K562 (cell line): ENCODE data around the gene UBE2J2. TPM values are rescaled to one million over a fixed set of nuclear protein-coding genes. Genes with fewer than 3 reads are reported as not detected.

ENCODE experiments used
- ATAC-seq: fragments of 200-7000 bp; cut with Tn5 transposase; 3 replicates; pipeline ENCODE4 v1.9.1; 2020; ENCODE audit warnings: moderate library complexity
- BruUV-seq: library from RNA; stranded (reverse); fragments of 400-500 nt; replicated peaks from 2 replicates; lab custom pipeline; 2021; lab: Mats Ljungman, UMichigan
- CTCF ChIA-PET: fragments of 300-600 bp; formaldehyde crosslinking; extraction: SDS; loops from one replicate; lab custom pipeline; 2021; ENCODE audit warnings: low intra/inter-chr PET ratio; lab: Yijun Ruan, JAX
- POLR2A ChIA-PET: fragments of 300-600, 350-650 bp; sonication (Branson Sonifier 250); formaldehyde crosslinking; extraction: SDS; loops from one replicate; lab custom pipeline; 2021; ENCODE audit warnings: antibody characterized with exemption, inconsistent platforms; lab: Yijun Ruan, JAX
- DNase-seq, 4 experiments: peaks; one replicate each; pipeline versions ENCODE4 v3.0.0 to v3.0.0-alpha.2; 2011 to 2018; ENCODE audit warnings: low spot score in 3 of 4, mixed read lengths in 3 of 4; ENCODE audit errors: extremely low read depth in 1 of 4
- FAIRE-seq: peaks from 2 replicates; lab custom pipeline; 2011; peaks lifted over from hg19 to GRCh38; lab: Jason Lieb, UNC
- H2AFZ ChIP-seq: 2 replicates; pipeline ENCODE4 v1.6.0; 2011; ENCODE audit warnings: low read depth, low read length, control low read depth, inconsistent platforms
- H3K27ac ChIP-seq: fragments of 200-600 bp; 3 replicates; pipeline ENCODE4 v1.8.0; 2011; ENCODE audit warnings: low read depth, mild to moderate bottlenecking, control low read depth, inconsistent platforms, low read length, moderate library complexity, mixed read lengths; ENCODE audit errors: extremely low read depth
- H3K27me3 ChIP-seq, 2 experiments: fragments of 300-600 bp in 1 of 2; 2 replicates in 1 of 2; 3 replicates in 1 of 2; pipeline versions ENCODE4 v1.6.0 to v1.8.0; 2011; ENCODE audit warnings: inconsistent platforms in 2 of 2, low read length in 2 of 2, mild to moderate bottlenecking in 1 of 2, mixed read lengths in 1 of 2, moderate library complexity in 1 of 2; ENCODE audit not compliant: control insufficient read depth in 2 of 2, insufficient read depth in 2 of 2
- H3K36me3 ChIP-seq: fragments of 300-600 bp; 3 replicates; pipeline ENCODE4 v1.8.0; 2011; ENCODE audit warnings: mild to moderate bottlenecking, low read length, inconsistent platforms; ENCODE audit not compliant: control insufficient read depth, insufficient read depth
- H3K4me1 ChIP-seq, 2 experiments: fragments of 200-600 bp in 1 of 2; replicated peaks in 1 of 2; 2 replicates in 1 of 2; 3 replicates in 1 of 2; pipeline versions ENCODE4 v1.5.1 to v1.8.0; 2011; ENCODE audit warnings: inconsistent platforms in 2 of 2, low read length in 2 of 2, mild to moderate bottlenecking in 1 of 2, mixed read lengths in 1 of 2, moderate library complexity in 1 of 2; ENCODE audit not compliant: control insufficient read depth in 2 of 2, insufficient read depth in 2 of 2
- H3K4me2 ChIP-seq: 2 replicates; pipeline ENCODE4 v1.6.1; 2011; ENCODE audit warnings: low read length, control low read depth, inconsistent platforms, mixed read lengths; ENCODE audit not compliant: insufficient read depth
- H3K4me3 ChIP-seq: fragments of 200-600 bp; sonication (generic), shearing (Covaris generic); 2 replicates; pipeline ENCODE4 v1.5.1; 2016; ENCODE audit warnings: control low read depth, inconsistent platforms
- H3K79me2 ChIP-seq: fragments of 200-600 bp; 3 replicates; pipeline ENCODE4 v1.8.0; 2011; ENCODE audit warnings: low read length, inconsistent platforms; ENCODE audit not compliant: control insufficient read depth, insufficient read depth
- H3K9ac ChIP-seq, 2 experiments: 2 replicates each; pipeline versions ENCODE4 v1.6.0 to v1.6.1; 2011; ENCODE audit warnings: low read depth in 2 of 2, low read length in 2 of 2, control low read depth in 1 of 2, inconsistent platforms in 1 of 2, mild to moderate bottlenecking in 1 of 2, mixed read lengths in 1 of 2; ENCODE audit not compliant: insufficient read depth in 1 of 2
- H3K9me1 ChIP-seq: one replicate; pipeline ENCODE4 v1.6.0; 2011; ENCODE audit warnings: inconsistent platforms, mild to moderate bottlenecking, low read length, moderate library complexity; ENCODE audit not compliant: control insufficient read depth, insufficient read depth
- H3K9me3 ChIP-seq: replicated peaks from 2 replicates; pipeline ENCODE4 v1.5.1; 2011; ENCODE audit warnings: low read depth, low read length, inconsistent platforms; ENCODE audit not compliant: control insufficient read depth, insufficient read depth
- H4K20me1 ChIP-seq: replicated peaks from 2 replicates; pipeline ENCODE4 v1.6.1; 2011; ENCODE audit warnings: low read length, inconsistent platforms, mixed read lengths; ENCODE audit not compliant: control insufficient read depth, insufficient read depth
- BDP1 ChIP-seq: IDR thresholded peaks from 3 replicates; pipeline ENCODE4 v1.6.1; 2011; ENCODE audit not compliant: insufficient read length, insufficient read depth
- BRF2 ChIP-seq: IDR thresholded peaks from 3 replicates; pipeline ENCODE4 v1.6.1; 2011; ENCODE audit warnings: borderline replicate concordance, mild to moderate bottlenecking; ENCODE audit not compliant: insufficient read length, insufficient read depth
- CEBPG ChIP-seq, 3 experiments: fragments of 200-800 bp in 1 of 3; sonication (Bioruptor generic) in 1 of 3; sonication (generic) in 1 of 3; formaldehyde crosslinking in 1 of 3; IDR thresholded peaks in 2 of 3; conservative IDR thresholded peaks in 1 of 3; 2 replicates each; pipeline versions ENCODE4 v1.6.1 to v1.8.0; 2016 to 2022; ENCODE audit warnings: missing compliant biosample characterization in 2 of 3, missing genetic modification characterization in 2 of 3, mild to moderate bottlenecking in 1 of 3, missing genetic modification reagents in 1 of 3
- FUS ChIP-seq: fragments of 200-400 bp; formaldehyde crosslinking; optimal IDR thresholded peaks from 2 replicates; pipeline ENCODE3; 2017; ENCODE audit warnings: low read depth, low read length
- GATA2 ChIP-seq: sonication (generic); formaldehyde crosslinking; IDR thresholded peaks from 2 replicates; pipeline ENCODE4 v1.4.0; 2020; ENCODE audit warnings: mild to moderate bottlenecking, missing genetic modification reagents
- HNRNPH1 ChIP-seq: fragments of 200-400 bp; formaldehyde crosslinking; optimal IDR thresholded peaks from 2 replicates; pipeline ENCODE3; 2017; ENCODE audit warnings: low read depth, mild to moderate bottlenecking, low read length, moderate library complexity
- LEF1 ChIP-seq: fragments of 450-650 bp; IDR thresholded peaks from 2 replicates; pipeline ENCODE4 v1.6.1; 2016; ENCODE audit warnings: mild to moderate bottlenecking
- NR3C1 ChIP-seq: sonication (generic); formaldehyde crosslinking; IDR thresholded peaks from 2 replicates; pipeline ENCODE4 v1.8.1; 2022; ENCODE audit warnings: missing genetic modification reagents
- PRDM10 ChIP-seq: fragments of 450-650 bp; IDR thresholded peaks from 2 replicates; pipeline ENCODE4 v1.6.1; 2018; ENCODE audit not compliant: partially characterized antibody
- SAFB ChIP-seq: fragments of 200-400 bp; formaldehyde crosslinking; IDR thresholded peaks from 2 replicates; pipeline ENCODE4 v1.6.1; 2017; ENCODE audit warnings: low read depth, low read length, borderline replicate concordance
- SIN3B ChIP-seq: fragments of 450-650 bp; IDR thresholded peaks from 2 replicates; pipeline ENCODE4 v1.6.1; 2017; ENCODE audit warnings: low read depth, mild to moderate bottlenecking, moderate library complexity
- SP1 ChIP-seq: sonication (generic); formaldehyde crosslinking; IDR thresholded peaks from 2 replicates; pipeline ENCODE4 v1.8.1; 2022; ENCODE audit warnings: mild to moderate bottlenecking, missing genetic modification reagents
- SRSF1 ChIP-seq: fragments of 200-400 bp; formaldehyde crosslinking; IDR thresholded peaks from 2 replicates; pipeline ENCODE4 v1.6.1; 2017; ENCODE audit warnings: mild to moderate bottlenecking, low read depth, low read length, moderate library complexity
- TCF15 ChIP-seq: fragments of 250-450 bp; sonication (Bioruptor Pico); IDR thresholded peaks from 2 replicates; pipeline ENCODE4 v1.8.0; 2022; ENCODE audit warnings: moderate library complexity, mild to moderate bottlenecking, inconsistent platforms
- TGIF2 ChIP-seq: sonication (generic); formaldehyde crosslinking; IDR thresholded peaks from 2 replicates; pipeline ENCODE4 v1.8.1; 2022; ENCODE audit warnings: mild to moderate bottlenecking, missing genetic modification reagents, moderate library complexity
- ZKSCAN8 ChIP-seq: fragments of 200-800 bp; sonication (Bioruptor generic); IDR thresholded peaks from 2 replicates; pipeline ENCODE4 v1.6.1; 2016; ENCODE audit warnings: missing genetic modification characterization, missing compliant biosample characterization
- ZNF445 ChIP-seq: fragments of 250-450 bp; sonication (Bioruptor Pico); IDR thresholded peaks from 2 replicates; pipeline ENCODE4 v1.4.0; 2020; ENCODE audit warnings: low read depth, mild to moderate bottlenecking, moderate library complexity
- WGBS: fragments of 100-300 bp; shearing (Covaris generic); methylation state at CpG from one replicate; pipeline ENCODE4 v1.1.6; 2016; ENCODE audit warnings: low coverage, mixed read lengths; ENCODE audit not compliant: insufficient coverage; ENCODE audit errors: missing lambda C conversion rate; 5-methylcytosine and 5-hydroxymethylcytosine counted together
- in situ Hi-C: fragments of 300-500 bp; cut with MboI; formaldehyde crosslinking; loops from 4 replicates; pipeline ENCODE4 v1.15.0; 2018; ENCODE audit warnings: inconsistent platforms, mixed read lengths
- intact Hi-C: fragments of 100-400 bp; cut with micrococcal nuclease; formaldehyde crosslinking; loops from 2 replicates; pipeline ENCODE4 v1.14.2; 2022
- polyA plus RNA-seq, 8 experiments: library from polyadenylated mRNA; depleted of rRNA in 4 of 8; stranded (reverse) in 5 of 8; unstranded in 3 of 8; fragments of >200 nt; fragmentation: Nextera tagmentation in 2 of 8; fragmentation: Illumina TruSeq in 1 of 8; extraction: Ambion mirVana in 2 of 8; extraction: Trizol in 1 of 8; gene quantifications; 2 replicates each; pipeline versions ENCODE4 v1.2.1 to v1.2.3, GENCODE V29; 2011 to 2014; ENCODE audit warnings: inconsistent platforms in 1 of 8, missing spikeins in 1 of 8
- total RNA-seq, 7 experiments: library from RNA; depleted of rRNA in 6 of 7; stranded (reverse); fragments of >200 nt in 6 of 7; fragmentation: Illumina TruSeq in 2 of 7; extraction: Trizol in 2 of 7; gene quantifications; 2 replicates each; pipeline versions ENCODE4 v1.2.1 to v1.2.3, GENCODE V29; 2011 to 2021; ENCODE audit warnings: low replicate concordance in 1 of 7

The UBE2J2 gene
- total and polyA plus RNA-seq, 9 of the 15 experiments (the other 6 are each of a cell fraction or from before 2014, with no cell fraction given): 0.93 to 112 (median 75.5) TPM

GRCh38 chr1:1307261-1307922 lies 33.7 kb upstream of the UBE2J2 start:
- intact Hi-C loops: loop anchor here (5.0 to 10.0 kb wide), 2 partner anchors 70 to 917 kb away; partner anchors contain the start of genes AURKAIP1 and SKI
- no peak for FAIRE-seq
- in situ Hi-C loops: no loop called here
- no TSS peak for BruUV-seq
- H3K27ac ChIP-seq: peak overlapping the region; percentile 73; the same call in 2 of the 3 replicates
- POLR2A ChIA-PET: interaction anchor here (1.0 kb wide), 1 partner anchor 86 kb away, joined by 3 read pairs; no protein-coding TSS in a partner anchor
- peak overlapping the region; percentile 53; the same call in 1 of the 2 replicates for H2AFZ ChIP-seq
- WGBS: 2% methylated on average over 38 of the region's 83 CpGs
- peaks cover 54% of the 10 kb centered on the region for H3K79me2 ChIP-seq
- peak overlapping the region; percentile 94 for H3K4me3 ChIP-seq
- H3K4me1 ChIP-seq: peaks cover 41 to 96% of the 10 kb centered on the region in 2 experiments
- H3K27me3 ChIP-seq: no peaks in the 10 kb centered on the region
- CTCF ChIA-PET: no interaction called here
- H4K20me1 ChIP-seq: peaks cover 27% of the 10 kb centered on the region
- H3K36me3 ChIP-seq: peaks cover 36% of the 10 kb centered on the region
- H3K9me1 ChIP-seq: peaks cover 5% of the 10 kb centered on the region
- H3K4me2 ChIP-seq: peak overlapping the region; percentile 75
- ATAC-seq: peak; percentile 15
- peak overlapping the region; percentile 69 to 97 for H3K9ac ChIP-seq
- DNase-seq: peak; percentile 64 to 75 (median 70)
- H3K9me3 ChIP-seq: no peaks in the 10 kb centered on the region
- TF ChIP-seq GATA2 (no peak), SIN3B (peak; percentile 56), BDP1 (no peak), CEBPG (CRISPR knock-in tag; IDR thresholded peaks at IDR 0.05) (peak; percentile 40; the same call in 1 of the 2 replicates), CEBPG (tag; conservative IDR thresholded peaks at IDR 0.05 in 1 of 2, IDR thresholded peaks at IDR 0.05 in 1 of 2) (no peak), ZNF445 (CRISPR knock-in tag) (no peak), TGIF2 (CRISPR knock-in tag) (no peak), HNRNPH1 (no peak), PRDM10 (no peak), LEF1 (no peak), BRF2 (no peak), SAFB (peak; percentile 81), ZKSCAN8 (no peak), SRSF1 (no peak), NR3C1 (CRISPR knock-in tag) (no peak), TCF15 (CRISPR knock-in tag) (no peak), SP1 (CRISPR knock-in tag) (peak; percentile 50; the same call in 1 of the 2 replicates), FUS (peak; percentile 3)
